GM19043 (cell line): ENCODE data around the gene ABLIM1.
A peak's percentile ranks its signal among the peaks of the same experiment; 100 is the strongest.

Experiments used
- ATAC-seq: cut with Tn5 transposase; IDR thresholded peaks from one replicate; pipeline ENCODE4 v1.9.1; 2021; ENCODE audit warnings: low read depth; ENCODE audit not compliant: unreplicated experiment

The ABLIM1 gene

DNA sequence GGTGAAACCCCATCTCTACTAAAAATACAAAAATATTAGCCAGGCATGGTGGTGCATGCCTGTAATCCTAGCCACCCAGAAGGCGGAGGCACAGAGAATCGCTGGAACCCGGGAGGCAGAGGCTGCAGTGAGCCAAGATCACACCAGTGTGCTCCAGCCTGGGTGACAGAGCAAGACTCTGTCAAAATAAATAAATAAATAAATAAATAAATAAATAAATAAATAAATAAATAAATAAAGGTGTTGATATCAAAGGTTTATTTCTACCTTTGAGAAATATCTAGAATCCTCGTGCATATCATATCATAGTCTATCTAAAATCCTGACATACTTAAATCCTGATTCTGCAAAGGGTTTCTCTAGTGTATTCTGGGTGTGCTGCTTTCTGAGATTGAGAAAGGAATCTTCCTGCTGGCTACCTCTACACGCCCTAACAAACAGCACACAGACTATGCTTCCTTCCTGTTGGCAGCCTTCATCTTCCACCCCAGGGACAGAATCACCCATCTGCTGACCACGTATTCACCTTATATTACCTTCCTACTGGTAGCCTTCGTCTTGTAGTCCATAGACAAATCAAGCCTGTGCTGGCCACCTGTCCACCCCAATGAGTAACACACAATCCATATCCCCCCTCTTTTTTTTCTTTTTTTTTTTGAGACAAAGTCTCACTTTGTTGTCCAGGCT lies 8.7 kb downstream of the ABLIM1 start:
- no peak for ATAC-seq

DNA sequence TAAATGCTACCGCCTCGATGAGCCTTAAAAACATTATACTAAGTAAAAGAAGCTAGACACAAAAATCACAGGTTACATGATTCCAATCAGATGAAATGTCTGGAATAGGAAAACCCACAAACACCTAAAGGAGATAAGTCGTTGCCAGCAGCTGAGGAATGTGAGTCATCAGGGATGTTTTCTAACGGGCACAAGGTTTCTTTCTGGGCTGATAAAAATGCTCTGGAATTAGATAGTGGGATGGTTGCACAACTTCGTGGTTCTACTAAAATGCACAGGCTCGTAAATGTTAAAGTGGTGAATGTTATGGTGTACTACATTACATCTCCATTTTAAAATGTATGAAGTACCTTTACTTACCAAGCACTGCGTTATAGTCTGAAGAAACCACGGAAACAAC lies 9.7 kb downstream of the ABLIM1 start:
- ATAC-seq: no peak

DNA sequence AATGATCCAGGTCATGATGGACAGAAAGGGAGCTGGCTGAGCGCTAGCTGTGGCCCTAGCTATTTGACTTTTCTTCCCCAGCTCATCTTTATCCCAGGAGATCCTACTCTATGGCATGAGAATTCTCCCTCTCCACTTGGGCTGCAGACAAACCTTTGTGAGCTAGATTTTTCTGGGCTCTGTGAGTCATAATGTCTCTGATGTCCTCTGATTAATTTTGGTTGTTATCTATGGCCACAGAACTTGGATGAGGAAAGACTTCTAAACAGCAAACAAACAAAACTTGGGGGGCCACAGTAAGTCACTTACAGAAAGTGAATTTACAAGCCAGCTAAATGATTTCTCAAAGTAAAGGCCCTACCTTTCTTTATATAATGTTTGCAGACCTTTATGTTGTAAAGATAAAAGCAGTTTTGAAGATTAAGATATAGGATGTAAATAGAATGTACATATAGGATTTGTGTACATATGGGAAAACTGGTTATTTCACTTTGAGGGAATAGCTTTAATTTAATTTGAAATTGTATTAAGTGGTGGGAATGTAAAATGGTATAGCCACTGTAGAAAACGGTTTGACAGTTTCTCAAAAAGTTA lies 10.4 kb downstream of the ABLIM1 start:
- ATAC-seq: no peak

DNA sequence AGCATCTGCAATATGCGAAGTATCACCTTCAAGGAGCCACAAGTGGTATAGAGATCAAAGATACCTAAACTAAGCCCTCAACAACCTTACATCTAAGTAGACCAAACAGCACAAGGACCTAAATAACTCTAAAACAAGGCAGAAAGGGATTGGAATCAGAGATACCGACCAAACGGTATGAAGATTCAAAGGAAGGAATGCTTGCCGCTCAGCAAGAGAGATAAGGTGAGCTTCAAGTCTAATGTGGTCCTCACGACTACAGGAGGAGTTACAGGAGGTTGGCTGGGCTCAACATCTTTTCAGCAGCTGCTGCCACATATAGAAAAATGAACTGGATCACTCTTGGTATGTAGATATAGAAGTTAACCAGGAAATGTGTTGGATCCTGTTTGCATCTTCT lies 11.6 kb downstream of the ABLIM1 start:
- ATAC-seq: no peak

DNA sequence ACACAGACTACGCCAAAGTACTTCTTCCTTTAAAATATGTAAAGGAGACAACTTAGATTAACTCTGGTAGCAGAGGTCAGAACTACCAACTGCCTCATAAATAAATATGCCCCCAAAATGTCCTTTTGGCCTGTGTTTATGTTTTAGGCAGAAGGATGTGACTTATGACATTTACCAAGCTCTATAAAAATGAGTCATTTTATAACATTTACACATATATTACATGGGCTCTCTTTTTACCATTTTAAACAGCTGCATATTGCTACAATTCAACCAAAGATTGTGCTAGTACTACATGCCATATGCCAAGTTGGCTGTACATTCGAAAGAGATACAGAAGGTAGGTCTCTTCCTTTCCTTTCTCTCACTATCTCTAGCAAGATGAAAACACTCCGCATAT lies 12.4 kb downstream of the ABLIM1 start:
- ATAC-seq: no peak

DNA sequence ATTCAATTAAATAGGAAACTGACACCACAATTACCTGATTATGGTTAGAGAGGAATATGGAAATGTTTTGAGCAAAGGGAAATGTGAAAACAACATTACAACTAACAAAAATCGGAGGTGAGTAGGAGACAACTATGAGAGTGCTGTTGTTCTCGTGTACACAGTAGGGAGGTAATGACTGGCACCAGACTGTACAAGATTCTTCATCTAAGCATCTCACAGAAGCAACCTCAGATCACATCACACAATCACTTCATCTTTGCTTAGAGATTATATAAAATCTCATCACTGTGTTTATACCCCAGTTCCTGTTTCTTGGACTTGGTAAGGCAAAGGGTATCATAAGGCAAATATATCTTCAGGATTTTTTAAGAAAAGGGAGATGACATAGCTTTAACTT lies 14.9 kb downstream of the ABLIM1 start:
- ATAC-seq: no peak

DNA sequence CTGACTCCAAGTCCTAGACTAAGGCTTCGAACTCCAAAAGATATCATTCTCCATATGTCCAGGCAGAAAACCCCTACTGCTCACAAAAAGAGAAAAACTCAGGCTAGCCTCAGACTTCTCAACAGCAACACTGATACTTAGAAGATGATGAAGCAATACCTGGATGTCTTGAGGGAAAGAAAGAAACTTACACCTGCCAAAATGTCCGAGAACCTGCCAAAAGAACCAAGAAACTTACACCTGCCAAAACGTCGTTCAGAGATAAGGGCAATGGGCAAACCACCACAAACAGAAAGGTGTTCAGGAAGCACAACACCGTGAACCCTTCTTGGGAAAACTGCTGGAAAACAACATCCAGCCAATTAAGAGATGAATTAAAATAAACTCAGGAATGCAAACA lies 15.3 kb downstream of the ABLIM1 start:
- no peak for ATAC-seq

DNA sequence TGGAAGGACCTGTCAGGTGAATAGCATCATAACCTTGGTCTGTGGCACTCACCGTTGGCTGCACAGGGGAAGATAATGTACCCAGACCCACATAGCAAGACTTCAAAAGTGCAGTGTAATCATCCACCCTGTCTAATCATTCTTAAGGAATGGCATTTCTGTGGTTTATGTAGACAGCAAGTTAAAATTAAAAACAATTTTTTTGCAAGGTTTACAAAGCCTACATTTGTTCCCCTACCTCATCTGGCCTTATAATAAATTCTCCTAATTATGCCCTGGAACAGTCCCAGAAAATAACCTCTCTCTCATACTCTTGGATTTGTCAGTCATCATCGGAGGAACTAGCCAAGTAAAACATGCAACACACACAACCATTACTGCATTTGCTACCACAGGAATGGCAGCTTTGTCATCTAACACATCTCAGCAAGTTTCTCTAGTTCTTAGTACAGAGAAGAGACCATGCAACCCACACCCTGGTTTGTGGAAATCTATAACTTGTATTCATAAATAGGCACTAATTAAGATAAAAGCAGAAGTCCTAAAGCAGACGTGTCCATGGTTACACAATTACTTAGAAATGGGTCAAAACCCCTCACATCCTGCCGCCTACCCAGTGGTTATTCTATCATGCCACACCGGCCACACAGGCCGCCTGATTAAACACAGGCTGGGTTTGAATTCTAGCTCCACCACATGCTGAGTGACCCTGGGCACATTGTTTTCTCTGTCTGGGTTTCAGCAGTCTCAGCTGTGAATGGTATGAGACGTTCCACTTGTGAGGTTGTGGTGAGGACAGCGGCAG lies 19.1 kb downstream of the ABLIM1 start:
- ATAC-seq: no peak

DNA sequence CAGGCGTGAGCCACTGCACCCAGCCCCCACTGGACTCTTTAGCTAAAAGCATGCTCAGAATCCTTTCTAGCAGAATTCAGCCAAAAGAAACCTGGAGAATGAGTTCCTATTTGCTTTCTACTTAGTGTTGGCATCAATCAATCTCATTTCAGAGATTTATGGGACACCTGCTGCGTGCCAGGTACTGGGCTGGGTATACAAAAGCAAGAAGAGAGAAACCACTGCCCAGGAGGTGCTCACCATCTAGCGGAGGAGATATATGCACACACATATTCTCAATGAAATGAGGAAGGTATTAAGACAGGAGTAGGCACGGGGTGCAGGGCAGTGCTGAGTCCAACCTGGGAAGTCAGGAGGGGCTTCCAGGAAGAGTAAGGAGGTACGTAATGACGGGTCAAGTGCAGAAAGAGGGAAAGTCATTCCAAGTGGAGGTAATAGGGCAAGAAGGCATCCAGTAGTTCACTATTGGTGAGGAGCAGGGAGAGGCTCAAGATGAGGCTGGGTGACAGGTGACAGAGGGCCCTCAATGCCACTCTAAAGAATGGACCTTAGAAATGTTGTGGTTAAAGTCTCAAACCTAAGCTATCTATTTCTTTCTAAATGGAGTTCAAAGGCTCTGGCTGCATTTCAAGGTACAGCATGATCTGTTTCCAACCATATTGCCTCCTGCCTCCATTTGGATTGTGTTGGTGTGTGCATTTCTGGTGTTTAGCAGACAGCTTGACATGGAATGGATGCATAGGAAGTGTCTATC lies 22.1 kb downstream of the ABLIM1 start:
- ATAC-seq: no peak

DNA sequence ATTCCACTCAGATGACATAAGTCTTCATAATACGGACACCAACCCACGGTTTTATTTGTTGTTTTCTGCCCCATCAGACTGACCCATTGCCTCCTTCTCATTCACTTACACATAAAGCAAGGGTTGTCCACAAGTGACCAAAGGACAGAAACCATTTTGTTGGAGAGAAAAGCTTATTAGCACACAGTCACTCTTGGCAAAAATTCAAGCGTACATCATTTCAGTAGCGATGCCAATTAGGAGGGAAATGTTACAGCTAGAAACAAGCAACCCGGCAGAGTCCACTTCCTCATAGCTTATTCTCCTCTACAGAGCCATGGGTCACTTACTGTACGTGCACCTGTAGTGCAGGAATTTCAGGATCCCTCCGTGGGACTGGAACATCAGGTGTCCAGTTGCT lies 23.0 kb downstream of the ABLIM1 start:
- no peak for ATAC-seq

DNA sequence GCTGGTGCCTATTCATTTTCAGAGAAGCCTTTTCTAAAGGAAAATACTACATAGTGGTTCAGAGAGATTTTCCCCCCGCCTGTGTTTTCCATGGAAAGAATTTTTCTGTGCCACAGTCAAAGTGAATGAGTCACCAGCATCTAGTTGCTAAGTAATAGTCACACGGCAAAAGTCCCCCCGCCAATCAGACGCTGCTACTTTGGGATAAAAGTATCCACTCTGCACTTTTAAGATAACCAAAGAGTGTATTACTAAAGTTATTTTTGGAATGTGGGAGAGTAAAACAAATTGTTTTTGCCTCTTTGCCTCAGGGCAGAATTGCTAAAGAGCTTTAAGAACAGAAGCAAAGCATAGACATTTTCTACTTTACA lies 23.5 kb downstream of the ABLIM1 start:
- ATAC-seq: no peak

DNA sequence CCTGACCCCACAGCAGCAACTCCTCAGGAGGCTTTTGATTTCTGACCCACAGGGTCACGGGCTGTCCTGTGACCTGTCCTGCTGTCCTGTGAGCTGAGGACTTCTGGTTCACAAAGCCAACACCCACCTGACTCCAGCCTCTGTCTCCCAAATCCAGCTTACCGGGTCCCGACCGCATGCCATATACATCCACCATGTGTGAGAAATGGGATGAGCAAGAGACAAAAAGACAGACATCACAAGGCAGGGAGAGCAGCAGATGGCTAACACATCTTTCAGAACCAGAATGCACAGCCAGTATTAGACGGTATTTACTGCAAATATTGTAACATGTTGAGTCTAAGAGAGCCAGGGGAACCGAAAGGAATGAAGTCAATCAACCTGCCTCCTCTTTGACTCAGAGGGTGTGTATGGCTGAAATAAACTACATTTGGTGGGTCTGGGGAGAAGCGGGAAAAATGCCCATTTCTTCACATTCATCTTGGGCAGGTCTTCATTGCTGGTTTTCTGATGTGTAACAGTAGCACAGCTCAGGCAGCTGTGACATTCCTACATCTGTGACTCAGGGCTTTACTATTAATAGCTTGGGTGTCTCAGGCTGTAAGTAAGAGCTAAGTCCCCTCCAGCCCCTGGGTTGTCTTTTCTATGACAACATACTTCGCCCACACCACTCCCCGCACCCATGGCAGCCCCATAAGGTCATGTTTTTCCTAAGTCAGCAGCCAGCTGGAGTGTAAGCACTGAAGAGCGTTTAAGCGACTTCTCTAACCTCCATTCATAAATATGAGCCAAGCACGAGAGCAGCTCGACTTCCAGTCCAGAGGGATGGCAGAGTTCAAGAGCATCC lies 25.0 kb downstream of the ABLIM1 start:
- ATAC-seq: no peak

DNA sequence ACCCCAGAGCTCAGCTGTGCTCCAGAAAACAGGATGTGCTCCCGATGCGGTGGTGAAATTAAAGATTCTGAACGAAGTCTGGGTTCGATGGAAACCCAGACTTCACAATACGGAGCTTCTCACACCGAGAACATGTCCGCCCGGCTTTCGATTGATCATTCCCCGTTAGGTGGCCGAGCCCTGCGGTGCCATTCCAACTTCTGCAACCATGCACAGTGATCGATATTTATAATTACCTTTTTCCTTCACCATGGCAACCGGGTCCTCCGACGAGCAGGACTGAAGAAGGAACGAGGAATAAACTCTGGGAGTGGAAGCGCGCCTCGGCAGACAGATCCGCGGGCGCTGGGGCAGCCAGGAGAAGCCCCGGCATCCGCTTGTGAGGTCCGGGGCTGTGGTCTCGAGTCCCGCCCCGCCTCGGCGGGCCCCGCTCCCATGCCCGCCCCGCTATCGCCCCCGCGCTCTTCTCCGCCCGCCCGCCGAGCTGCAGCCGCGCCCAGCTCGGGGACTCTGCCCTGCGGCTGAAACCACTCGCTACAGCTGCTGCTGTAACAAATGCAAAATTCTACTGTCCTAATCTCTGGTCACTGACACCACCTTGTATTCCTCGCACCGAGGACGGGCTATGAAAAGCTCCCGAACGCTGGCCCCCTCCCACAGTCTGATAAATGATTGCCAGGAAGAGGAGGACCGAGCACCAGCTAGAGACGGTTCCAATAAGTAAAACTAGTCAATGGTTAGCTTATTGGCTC lies 26.2 kb downstream of the ABLIM1 start:
- ATAC-seq: peak; percentile 59

DNA sequence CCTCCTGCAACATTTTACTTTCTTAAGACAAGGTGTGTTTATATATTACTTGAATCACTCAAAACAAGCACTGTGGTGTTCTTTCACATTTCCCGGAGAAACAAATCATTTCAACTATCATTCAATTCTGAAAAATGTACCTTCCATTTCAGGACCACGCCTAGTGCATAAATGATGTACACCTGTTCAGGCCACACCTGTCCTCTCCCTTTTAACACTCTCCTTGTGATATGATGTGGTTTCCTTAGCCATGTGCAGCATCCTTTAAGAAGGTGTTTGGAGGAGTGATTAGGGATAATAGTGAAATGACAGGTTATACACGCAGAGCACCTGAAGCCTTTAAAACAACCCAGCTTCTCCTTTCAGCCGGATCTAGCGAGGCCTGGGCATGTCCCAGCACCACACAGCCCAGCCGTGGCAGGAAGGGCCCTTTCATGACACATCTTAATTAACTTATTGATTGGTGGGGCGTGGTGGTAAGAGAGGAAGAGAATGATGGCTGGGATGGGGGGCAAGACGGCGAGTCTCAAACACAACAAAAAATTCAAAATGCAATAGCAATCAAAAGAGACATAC lies 26.9 kb downstream of the ABLIM1 start:
- no peak for ATAC-seq

DNA sequence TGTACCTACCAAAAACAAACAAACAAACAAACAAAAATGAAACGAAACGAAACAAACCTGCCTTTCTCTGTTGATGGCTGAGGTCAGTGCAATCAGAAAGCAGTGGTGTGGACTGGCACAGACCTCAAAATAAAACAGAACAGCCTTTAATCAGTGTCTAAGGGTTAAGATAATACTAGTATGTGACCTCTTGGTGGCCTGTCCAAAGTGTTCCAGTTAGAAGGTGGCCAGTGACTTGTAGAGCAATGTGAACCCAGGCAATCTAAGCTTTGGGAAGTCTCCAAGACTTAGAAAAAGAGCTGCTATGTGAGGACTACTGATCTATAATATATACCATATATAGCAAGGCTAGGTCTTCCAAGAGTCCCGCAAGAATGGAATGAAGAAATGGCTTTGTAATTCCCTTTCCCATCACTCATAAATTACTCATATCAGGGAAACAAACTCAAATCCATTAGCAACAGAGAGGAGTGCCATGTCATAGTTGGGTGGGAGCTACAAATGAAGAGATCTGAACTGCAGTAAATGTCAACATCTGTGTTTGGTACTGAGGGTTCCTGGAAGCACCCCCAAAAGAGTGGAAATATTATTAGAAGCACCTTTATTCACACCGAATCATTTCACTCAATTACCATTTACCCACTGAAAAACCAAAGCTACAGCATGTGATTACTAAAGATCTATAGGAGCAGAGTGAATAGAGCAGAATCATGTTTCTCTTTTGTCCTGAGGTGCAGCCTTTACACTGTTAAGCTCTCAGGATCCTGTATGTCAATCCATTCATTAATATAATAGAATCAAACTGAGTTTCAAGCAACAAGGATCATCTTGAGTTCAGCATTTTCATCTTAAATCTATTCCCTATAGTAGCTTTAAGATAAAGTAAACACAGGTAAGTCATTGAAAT lies 28.0 kb downstream of the ABLIM1 start:
- no peak for ATAC-seq

DNA sequence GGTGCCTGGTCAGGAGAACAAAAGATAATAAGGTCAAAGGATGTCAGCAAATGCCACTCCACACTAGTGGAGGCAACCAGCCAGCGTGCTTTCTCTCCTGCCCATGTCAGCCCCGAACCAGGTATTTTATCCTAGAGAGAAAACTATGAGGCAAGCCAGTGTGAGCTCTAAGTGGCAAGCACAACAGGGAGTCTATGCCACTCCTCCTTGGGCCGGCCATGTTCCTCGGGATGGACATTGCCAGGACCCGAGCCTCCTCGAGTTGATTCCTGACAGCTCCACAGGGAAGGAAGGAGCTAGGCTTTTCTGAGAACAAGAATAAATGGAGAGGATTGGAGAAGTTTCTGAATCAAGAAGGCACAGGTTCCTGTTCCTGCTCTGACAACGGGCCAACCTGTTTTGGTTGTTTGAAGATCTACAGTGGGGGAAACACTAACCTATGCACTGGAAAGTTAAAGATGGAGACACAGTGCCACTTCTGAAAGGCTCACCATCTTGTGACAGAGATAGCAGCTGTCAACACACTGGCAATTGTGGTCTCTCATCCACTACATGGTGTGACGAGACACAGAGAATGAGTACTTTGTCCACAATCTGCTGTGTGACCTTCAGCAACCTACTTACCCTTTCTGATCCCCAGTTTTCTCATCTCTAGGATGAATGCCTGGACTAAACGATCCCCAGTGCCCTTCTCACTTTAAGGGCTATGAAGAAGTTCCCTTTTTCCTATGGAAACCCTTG lies 28.8 kb downstream of the ABLIM1 start:
- ATAC-seq: no peak

DNA sequence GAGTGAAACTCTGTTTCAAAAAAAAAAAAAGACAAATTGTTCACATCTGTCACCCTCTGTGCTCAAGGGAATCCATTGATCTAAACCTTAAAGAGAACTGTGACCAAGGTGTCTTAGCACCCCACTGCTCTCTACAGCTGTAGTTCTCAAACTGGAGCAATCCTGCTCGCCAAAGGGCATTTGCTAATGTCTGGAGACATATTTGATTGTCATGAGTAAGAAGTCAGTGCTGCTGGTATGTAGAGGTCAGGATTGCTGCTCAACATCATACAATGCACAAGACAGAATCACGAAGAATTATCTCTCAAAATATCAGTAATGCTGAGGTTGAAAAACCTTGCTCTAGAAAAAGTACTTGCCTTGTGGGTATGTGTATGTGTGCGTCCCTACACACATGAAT lies 30.0 kb downstream of the ABLIM1 start:
- no peak for ATAC-seq

DNA sequence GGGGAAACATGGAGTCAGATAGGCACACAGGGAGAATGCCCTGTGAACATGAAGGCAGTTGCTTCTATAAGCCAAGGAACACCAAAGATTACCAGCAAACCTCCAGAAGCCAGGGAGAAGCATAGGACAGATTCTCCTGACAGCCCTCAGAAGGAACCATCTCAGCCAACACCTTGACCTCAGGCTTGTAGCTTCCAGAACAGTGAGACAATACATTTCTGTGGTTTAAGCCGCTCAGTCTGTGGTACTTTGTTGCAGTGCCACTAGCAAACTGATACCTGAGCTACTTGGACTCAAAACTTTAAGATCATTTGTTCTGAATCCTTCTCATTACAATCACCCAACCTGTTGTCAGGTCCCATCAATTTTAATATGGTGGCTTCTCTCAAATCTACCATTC lies 31.2 kb downstream of the ABLIM1 start:
- ATAC-seq: no peak
